NCI-H526 treated with DMSO at 0.1 percent for 48 hours (cell line): ENCODE results near the gene S100PBP.
A peak's percentile ranks its signal among the peaks of the same experiment; 100 is the strongest.

Experiments used
- DNase-seq: peaks from one replicate; lab custom pipeline; 2025; lab: John Stamatoyannopoulos, UW

The S100PBP gene

GRCh38 chr1:32887623-32888022, 70.2 kb downstream of the S100PBP start:
- no peak for DNase-seq

GRCh38 chr1:32888134-32888533, 70.7 kb downstream of the S100PBP start:
- no peak for DNase-seq

- no peak for DNase-seq
Observed at GRCh38 chr1:32888677-32889420, 71.4 kb downstream of the S100PBP start.

- no peak for DNase-seq
Observed at GRCh38 chr1:32889731-32890278, 72.4 kb downstream of the S100PBP start.

- DNase-seq: no peak
Observed at GRCh38 chr1:32890516-32891240, 73.2 kb downstream of the S100PBP start.

- DNase-seq: no peak
Observed at GRCh38 chr1:32891241-32891570, 73.8 kb downstream of the S100PBP start.

- DNase-seq: no peak
Observed at GRCh38 chr1:32891630-32892029, 74.2 kb downstream of the S100PBP start.

- DNase-seq: peak; percentile 85
Observed at GRCh38 chr1:32892368-32893197, 75.1 kb downstream of the S100PBP start.

- DNase-seq: peak; percentile 77
Observed at GRCh38 chr1:32893198-32894018, 76.0 kb downstream of the S100PBP start.

- DNase-seq: no peak
Observed at GRCh38 chr1:32894019-32894600, 76.7 kb downstream of the S100PBP start.

- no peak for DNase-seq
Observed at GRCh38 chr1:32894681-32895080, 77.2 kb downstream of the S100PBP start.

- no peak for DNase-seq
Observed at GRCh38 chr1:32895325-32896215, 78.1 kb downstream of the S100PBP start.

GRCh38 chr1:32896451-32896850, 79.0 kb downstream of the S100PBP start:
- DNase-seq: no peak

- DNase-seq: no peak
Observed at GRCh38 chr1:32897082-32898049, 79.9 kb downstream of the S100PBP start.

GRCh38 chr1:32898056-32898455, 80.6 kb downstream of the S100PBP start:
- DNase-seq: no peak

GRCh38 chr1:32898958-32899357, 81.5 kb downstream of the S100PBP start:
- no peak for DNase-seq

GRCh38 chr1:32899586-32900296, 82.3 kb downstream of the S100PBP start:
- no peak for DNase-seq

GRCh38 chr1:32900371-32900955, 83.0 kb downstream of the S100PBP start:
- DNase-seq: no peak
